Endothelial cell of umbilical vein (primary cell): ENCODE data around the gene CRISPLD2. TPM values are rescaled to one million over a fixed set of nuclear protein-coding genes. Genes with fewer than 3 reads are reported as not detected.

ENCODE experiments used
- BruUV-seq: library from RNA; stranded (reverse); fragments of 400-500 nt; replicated peaks from 2 replicates; lab custom pipeline; 2021; lab: Mats Ljungman, UMichigan
- CTCF ChIA-PET: fragments of 300-600, 350-600 bp; sonication (Branson Sonifier 250); formaldehyde crosslinking; loops from one replicate; lab custom pipeline; 2021; ENCODE audit warnings: antibody characterized with exemption, inconsistent platforms; lab: Charles Lee
- POLR2A ChIA-PET: fragments of 300-600, 350-600 bp; sonication (Branson Sonifier 250); formaldehyde crosslinking; loops from one replicate; lab custom pipeline; 2021; ENCODE audit warnings: antibody characterized with exemption, inconsistent platforms; lab: Charles Lee
- DNase-seq: peaks from one replicate; pipeline ENCODE4 v3.0.0-alpha.2; 2011; ENCODE audit warnings: low read depth, low spot score
- FAIRE-seq: peaks from 2 replicates; lab custom pipeline; 2011; peaks lifted over from hg19 to GRCh38; lab: Jason Lieb, UNC
- H2AFZ ChIP-seq: 2 replicates; pipeline ENCODE4 v1.6.0; 2012; ENCODE audit warnings: low read depth, low read length, control low read depth, inconsistent platforms
- H3K27ac ChIP-seq: 2 replicates; pipeline ENCODE4 v1.5.1; 2011; ENCODE audit warnings: low read depth, mild to moderate bottlenecking, control low read depth, low read length, moderate library complexity; ENCODE audit not compliant: insufficient read depth
- H3K27me3 ChIP-seq, 2 experiments: 2 replicates each; pipeline versions ENCODE4 v1.6.0 to v1.6.1; 2011; ENCODE audit warnings: low read length in 2 of 2, mixed read lengths in 1 of 2; ENCODE audit not compliant: control insufficient read depth in 2 of 2, insufficient read depth in 2 of 2
- H3K36me3 ChIP-seq, 2 experiments: 2 replicates in 1 of 2; 3 replicates in 1 of 2; pipeline ENCODE4 v1.5.1; 2011; ENCODE audit warnings: low read length in 2 of 2, mild to moderate bottlenecking in 1 of 2, moderate library complexity in 1 of 2; ENCODE audit not compliant: control insufficient read depth in 2 of 2, insufficient read depth in 2 of 2; ENCODE audit errors: extremely low read depth in 1 of 2
- H3K4me1 ChIP-seq: 3 replicates; pipeline ENCODE4 v1.5.1; 2011; ENCODE audit warnings: mild to moderate bottlenecking, low read length; ENCODE audit not compliant: control insufficient read depth, insufficient read depth; ENCODE audit errors: extremely low read depth
- H3K4me2 ChIP-seq: 2 replicates; pipeline ENCODE4 v1.6.1; 2011; ENCODE audit warnings: low read length, control low read depth, mixed read lengths; ENCODE audit not compliant: insufficient read depth
- H3K4me3 ChIP-seq, 3 experiments: fragments of 200-600 bp in 1 of 3; sonication (generic), shearing (Covaris generic) in 1 of 3; replicated peaks in 1 of 3; 2 replicates each; pipeline ENCODE4 v1.5.1; 2011 to 2016; ENCODE audit warnings: control low read depth in 3 of 3, low read length in 3 of 3, mild to moderate bottlenecking in 2 of 3, inconsistent platforms in 1 of 3, low read depth in 1 of 3, moderate library complexity in 1 of 3; ENCODE audit not compliant: insufficient read depth in 1 of 3
- H3K79me2 ChIP-seq: 2 replicates; pipeline ENCODE4 v1.6.0; 2012; ENCODE audit warnings: low read length, inconsistent platforms; ENCODE audit not compliant: control insufficient read depth, insufficient read depth
- H3K9ac ChIP-seq: replicated peaks from 2 replicates; pipeline ENCODE3; 2011; ENCODE audit warnings: low read length, control low read depth; ENCODE audit not compliant: insufficient read depth; ENCODE audit errors: extremely low read depth
- H3K9me1 ChIP-seq: replicated peaks from 3 replicates; pipeline ENCODE4 v1.6.0; 2011; ENCODE audit warnings: mild to moderate bottlenecking, low read length; ENCODE audit not compliant: control insufficient read depth, insufficient read depth; ENCODE audit errors: extremely low read depth
- H3K9me3 ChIP-seq: replicated peaks from 2 replicates; pipeline ENCODE4 v1.5.1; 2012; ENCODE audit warnings: low read length, inconsistent platforms; ENCODE audit not compliant: control insufficient read depth, insufficient read depth
- H4K20me1 ChIP-seq: replicated peaks from 2 replicates; pipeline ENCODE3; 2011; ENCODE audit warnings: mild to moderate bottlenecking, low read length; ENCODE audit not compliant: control insufficient read depth, insufficient read depth; ENCODE audit errors: extremely low read depth
- CTCF ChIP-seq, 2 donors: IDR thresholded peaks; 1 replicate in 1 of 2; 2 replicates in 1 of 2; pipeline ENCODE4 v1.5.1; 2011; ENCODE audit warnings: low read length in 2 of 2, mild to moderate bottlenecking in 2 of 2, moderate library complexity in 2 of 2, control low read depth in 1 of 2, inconsistent platforms in 1 of 2, low read depth in 1 of 2; ENCODE audit not compliant: insufficient read depth in 1 of 2; ENCODE audit errors: extremely low read depth in 1 of 2
- EZH2 ChIP-seq: IDR thresholded peaks from 2 replicates; pipeline ENCODE4 v1.6.1; 2012; ENCODE audit warnings: borderline replicate concordance, low read depth, mild to moderate bottlenecking, moderate library complexity, low read length, inconsistent platforms; ENCODE audit not compliant: severe bottlenecking
- FOS ChIP-seq: IDR thresholded peaks from 2 replicates; pipeline ENCODE4 v1.6.1; 2011; ENCODE audit warnings: mild to moderate bottlenecking, low read length, moderate library complexity, borderline replicate concordance; ENCODE audit not compliant: insufficient read depth
- GATA2 ChIP-seq: IDR thresholded peaks from 2 replicates; pipeline ENCODE4 v1.7.0; 2011; ENCODE audit warnings: low read depth, mild to moderate bottlenecking, moderate library complexity, mixed read lengths, low read length; ENCODE audit not compliant: insufficient read length, insufficient read depth
- JUN ChIP-seq: IDR thresholded peaks from 2 replicates; pipeline ENCODE4 v1.6.1; 2011; ENCODE audit warnings: borderline replicate concordance, low read depth; ENCODE audit not compliant: insufficient read length, insufficient read depth
- MYC ChIP-seq: IDR thresholded peaks from one replicate; pipeline ENCODE4 v1.6.1; 2011; ENCODE audit warnings: mild to moderate bottlenecking, low read depth, low read length
- POLR2A ChIP-seq: IDR thresholded peaks from 2 replicates; pipeline ENCODE4 v1.6.1; 2012; ENCODE audit warnings: low read depth, mild to moderate bottlenecking, control low read depth, low read length
- POLR2AphosphoS5 ChIP-seq: IDR thresholded peaks from 2 replicates; pipeline ENCODE4 v1.6.1; 2012; ENCODE audit warnings: low read depth, mild to moderate bottlenecking, control low read depth, low read length, moderate library complexity; ENCODE audit not compliant: insufficient read depth
- dilution Hi-C: fragments of 300-500 bp; cut with MboI; formaldehyde crosslinking; loops from one replicate; pipeline ENCODE4 v1.15.0; 2019; ENCODE audit warnings: low sequenced_read_pairs; ENCODE audit not compliant: extremely low pct_ligation_motif_present
- intact Hi-C: fragments of 100-400 bp; cut with micrococcal nuclease; formaldehyde crosslinking; loops from one replicate; pipeline ENCODE4 v1.10.0; 2022
- polyA plus RNA-seq, 4 experiments: library from polyadenylated mRNA; depleted of rRNA in 3 of 4; stranded (reverse) in 3 of 4; unstranded in 1 of 4; fragments of >200 nt; gene quantifications; 2 replicates each; pipeline versions ENCODE4 v1.2.1 to v1.2.3, GENCODE V29; 2011 to 2012; ENCODE audit warnings: missing spikeins in 1 of 4
- total RNA-seq: library from RNA; stranded (reverse); gene quantifications from 2 replicates; pipeline ENCODE4 v1.2.3, GENCODE V29; 2021
- TF ChIP-seq, protein P1 (sequence below): IDR thresholded peaks from 2 replicates; pipeline ENCODE4 v1.6.1; 2011; ENCODE audit not compliant: insufficient read depth, insufficient read length

The CRISPLD2 gene
- total and polyA plus RNA-seq, 2 donors (not counting 3 experiments of a cell fraction or from before 2014, with no cell fraction given), result 0.14 to 0.73 TPM

DNA sequence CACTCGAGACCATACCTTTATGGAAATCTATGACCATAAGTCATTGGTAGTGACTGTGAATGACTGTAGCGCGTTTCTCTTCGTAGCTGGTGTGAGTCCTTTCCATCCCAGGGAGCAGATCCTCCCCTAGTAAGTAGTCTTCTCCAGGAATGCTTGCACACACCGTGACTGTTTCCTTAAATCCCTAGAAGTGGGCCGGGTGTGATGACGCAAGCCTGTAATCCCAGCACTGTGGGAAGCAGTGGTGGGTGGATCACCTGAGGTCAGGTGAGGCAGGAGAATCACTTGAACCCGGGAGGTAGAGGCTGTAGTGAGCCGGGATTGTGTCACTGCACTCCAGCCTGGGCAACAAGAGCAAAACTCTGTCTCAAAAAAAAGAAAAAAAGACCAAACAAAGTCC, 70.6 kb downstream of the CRISPLD2 start:
- dilution Hi-C loops, result no loop called here
- CTCF ChIA-PET, result interaction anchor here (1.9 kb wide), 1 partner anchor 9 kb away, joined by 11 read pairs; no protein-coding TSS in a partner anchor
- H3K36me3 ChIP-seq, result no peaks in the 10 kb centered on the region

GRCh38 chr16:84891149-84891795, 71.5 kb downstream of the CRISPLD2 start:
- Histone ChIP-seq H3K9me1 (no peaks in the 10 kb centered on the region), H3K9me3 (no peaks in the 10 kb centered on the region), H3K4me3 (no peak overlapping the region), H3K79me2 (no peaks in the 10 kb centered on the region), H3K27me3 (peaks cover 0 to 2% of the 10 kb centered on the region in 2 experiments), H3K27ac (no peak overlapping the region), H3K4me2 (no peak overlapping the region), H3K36me3 (no peaks in the 10 kb centered on the region), H2AFZ (no peak overlapping the region), H3K4me1 (no peaks in the 10 kb centered on the region), H3K9ac (no peak overlapping the region), H4K20me1 (no peaks in the 10 kb centered on the region)
- dilution Hi-C loops, result no loop called here
- FAIRE-seq (no peak), DNase-seq (no peak)
- CTCF ChIA-PET, result interaction anchor here (0.5 to 1.9 kb wide), 7 partner anchors 9 to 181 kb away, joined by 3 to 11 read pairs (median 3); no protein-coding TSS in a partner anchor
- no peak for TF ChIP-seq JUN
- no peak for TF ChIP-seq EZH2
- no peak for TF ChIP-seq CTCF (IDR thresholded peaks at IDR 0.05; ENCODE audit: extremely low read depth in 1 of 2, insufficient read depth in 1 of 2, low read depth in 1 of 2, low read length in 2 of 2)
- no peak for TF ChIP-seq MYC
- no peak for TF ChIP-seq POLR2AphosphoS5
- TF ChIP-seq GATA2, result no peak
- TF ChIP-seq POLR2A, result no peak
- TF ChIP-seq, protein P1, sequence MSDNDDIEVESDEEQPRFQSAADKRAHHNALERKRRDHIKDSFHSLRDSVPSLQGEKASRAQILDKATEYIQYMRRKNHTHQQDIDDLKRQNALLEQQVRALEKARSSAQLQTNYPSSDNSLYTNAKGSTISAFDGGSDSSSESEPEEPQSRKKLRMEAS, result no peak
- no peak for TF ChIP-seq FOS
- POLR2A ChIA-PET, result no interaction called here
- intact Hi-C loops, result no loop called here
- BruUV-seq, result no TSS peak

More for the DNA sequence above, 70.6 kb downstream of the CRISPLD2 start:
- no peak for TF ChIP-seq JUN
- TF ChIP-seq, protein P1, result no peak
- Histone ChIP-seq H3K27ac (no peak overlapping the region), H3K9ac (no peak overlapping the region), H3K4me3 (no peak overlapping the region), H3K4me2 (no peak overlapping the region), H3K27me3 (peaks cover 0 to 2% of the 10 kb centered on the region in 2 experiments), H3K4me1 (peaks cover 6% of the 10 kb centered on the region), H3K9me1 (no peaks in the 10 kb centered on the region), H4K20me1 (no peaks in the 10 kb centered on the region), H2AFZ (no peak overlapping the region), H3K9me3 (no peaks in the 10 kb centered on the region), H3K79me2 (no peaks in the 10 kb centered on the region)
- no peak for FAIRE-seq
- no peak for DNase-seq
- intact Hi-C loops, result no loop called here
- POLR2A ChIA-PET, result no interaction called here
- no TSS peak for BruUV-seq
